ENCODE data around the gene MEGF6.

Gene MEGF6

GRCh38 chr1:3444298-3444697 is 167.0 kb downstream of the MEGF6 start:
- Histone ChIP-seq H3K27me3 (ENCODE audit: insufficient read depth, poor library complexity, severe bottlenecking) (no peaks in the 10 kb centered on the region), H3K27ac (replicated peaks) (no peak overlapping the region), H3K4me3 (replicated peaks; ENCODE audit: insufficient read depth, low read length) (no peak overlapping the region)
- no peak for TF ChIP-seq GABPA (IDR thresholded peaks at IDR 0.05; ENCODE audit: low read depth)
- no peak for TF ChIP-seq POLR2AphosphoS5 (IDR thresholded peaks at IDR 0.05; ENCODE audit: low read depth)
- TF ChIP-seq REST (IDR thresholded peaks at IDR 0.05; ENCODE audit: insufficient replicate concordance, low read depth) = no peak
- DNase-seq (ENCODE audit: low read depth in 1 of 2, low spot score in 1 of 2) = no peak

GRCh38 chr1:3443807-3444206 is 167.5 kb downstream of the MEGF6 start:
- DNase-seq (ENCODE audit: low read depth in 1 of 2, low spot score in 1 of 2) = no peak
- TF ChIP-seq POLR2AphosphoS5 (IDR thresholded peaks at IDR 0.05; ENCODE audit: low read depth) = no peak
- no peak for TF ChIP-seq CTCF (IDR thresholded peaks at IDR 0.05; ENCODE audit: insufficient read depth, low read length)
- no peak for TF ChIP-seq REST (IDR thresholded peaks at IDR 0.05; ENCODE audit: insufficient replicate concordance, low read depth)
- no peak for TF ChIP-seq GABPA (IDR thresholded peaks at IDR 0.05; ENCODE audit: low read depth)
- no peak for TF ChIP-seq SPI1 (IDR thresholded peaks at IDR 0.05; ENCODE audit: borderline replicate concordance, low read depth)
- Histone ChIP-seq H3K4me3 (replicated peaks; ENCODE audit: insufficient read depth, low read length) (no peak overlapping the region), H3K27ac (replicated peaks) (no peak overlapping the region), H3K27me3 (ENCODE audit: insufficient read depth, poor library complexity, severe bottlenecking) (no peaks in the 10 kb centered on the region)

GRCh38 chr1:3442901-3443300 is 168.4 kb downstream of the MEGF6 start:
- H3K27me3 ChIP-seq (ENCODE audit: insufficient read depth, poor library complexity, severe bottlenecking) = no peaks in the 10 kb centered on the region

More at GRCh38 chr1:3442901-3443300, 168.4 kb downstream of the MEGF6 start:
- TF ChIP-seq GABPA (IDR thresholded peaks at IDR 0.05; ENCODE audit: low read depth) (no peak), SPI1 (IDR thresholded peaks at IDR 0.05; ENCODE audit: borderline replicate concordance, low read depth) (no peak), POLR2AphosphoS5 (IDR thresholded peaks at IDR 0.05; ENCODE audit: low read depth) (no peak), REST (IDR thresholded peaks at IDR 0.05; ENCODE audit: insufficient replicate concordance, low read depth) (no peak), CTCF (IDR thresholded peaks at IDR 0.05; ENCODE audit: insufficient read depth, low read length) (no peak)
- H3K27ac ChIP-seq (replicated peaks) = no peak overlapping the region
- no peak for DNase-seq (ENCODE audit: low read depth in 1 of 2, low spot score in 1 of 2)
- no peak overlapping the region for H3K4me3 ChIP-seq (replicated peaks; ENCODE audit: insufficient read depth, low read length)
